Nephron (organoid): ENCODE measurements around the gene ATP5F1D.

Source experiments
- H3K27ac Mint-ChIP-seq, 3 experiments: 2 replicates each; pipeline ENCODE4 v1.8.0; 2020; ENCODE audit warnings: mixed read lengths in 3 of 3, mild to moderate bottlenecking in 2 of 3, moderate library complexity in 1 of 3
- H3K27me3 Mint-ChIP-seq: 2 replicates; pipeline ENCODE4 v1.8.0; 2021; ENCODE audit warnings: low read depth, mild to moderate bottlenecking, moderate library complexity, mixed read lengths
- H3K36me3 Mint-ChIP-seq: 2 replicates; pipeline ENCODE4 v1.8.0; 2020; ENCODE audit warnings: low read depth, mixed read lengths
- H3K4me1 Mint-ChIP-seq: 2 replicates; pipeline ENCODE4 v1.8.0; 2020; ENCODE audit warnings: mixed read lengths
- H3K4me3 Mint-ChIP-seq, 3 experiments: 2 replicates each; pipeline ENCODE4 v1.8.0; 2020; ENCODE audit warnings: mild to moderate bottlenecking in 3 of 3, mixed read lengths in 3 of 3, moderate library complexity in 2 of 3
- H3K9me3 Mint-ChIP-seq: 2 replicates; pipeline ENCODE4 v1.8.0; 2020; ENCODE audit warnings: mixed read lengths
- CTCF ChIP-seq, 3 experiments: fragments of 200-600 bp; sonication (generic); IDR thresholded peaks; one replicate each; pipeline ENCODE4 v1.5.0; 2021; ENCODE audit warnings: antibody characterized with exemption in 3 of 3; ENCODE audit not compliant: unreplicated experiment in 3 of 3

The ATP5F1D gene

GRCh38 chr19:1214862-1215731 is 26.5 kb upstream of the ATP5F1D start:
- TF ChIP-seq CTCF (IDR thresholded peaks at IDR 0.05; ENCODE audit: unreplicated experiment in 3 of 3): no peak
- Mint-ChIP-seq H3K4me1 (peaks cover 37% of the 10 kb centered on the region), H3K4me3 (no peak overlapping the region), H3K36me3 (peaks cover 8% of the 10 kb centered on the region), H3K27me3 (no peaks in the 10 kb centered on the region), H3K27ac (no peak overlapping the region), H3K9me3 (no peaks in the 10 kb centered on the region)

- H3K4me3 Mint-ChIP-seq: no peak overlapping the region
- no peaks in the 10 kb centered on the region for H3K9me3 Mint-ChIP-seq
- H3K4me1 Mint-ChIP-seq: peaks cover 33% of the 10 kb centered on the region
- H3K36me3 Mint-ChIP-seq: peaks cover 8% of the 10 kb centered on the region
- H3K27me3 Mint-ChIP-seq: no peaks in the 10 kb centered on the region
- peak overlapping the region in 2 of 3 experiments; percentile 21 to 29 for H3K27ac Mint-ChIP-seq
- no peak for TF ChIP-seq CTCF (IDR thresholded peaks at IDR 0.05; ENCODE audit: unreplicated experiment in 3 of 3)
Observed at GRCh38 chr19:1216756-1217155, 24.8 kb upstream of the ATP5F1D start.

GRCh38 chr19:1217366-1217765 is 24.2 kb upstream of the ATP5F1D start:
- Mint-ChIP-seq H3K36me3 (peaks cover 8% of the 10 kb centered on the region), H3K27me3 (no peaks in the 10 kb centered on the region), H3K4me3 (no peak overlapping the region), H3K9me3 (no peaks in the 10 kb centered on the region), H3K4me1 (peaks cover 33% of the 10 kb centered on the region), H3K27ac (peak overlapping the region in 2 of 3 experiments; percentile 21 to 55)
- TF ChIP-seq CTCF (IDR thresholded peaks at IDR 0.05; ENCODE audit: unreplicated experiment in 3 of 3): no peak

GRCh38 chr19:1218751-1219567 is 22.6 kb upstream of the ATP5F1D start:
- peaks cover 24% of the 10 kb centered on the region for H3K4me1 Mint-ChIP-seq
- no peak overlapping the region for H3K27ac Mint-ChIP-seq
- H3K9me3 Mint-ChIP-seq: no peaks in the 10 kb centered on the region
- no peak for TF ChIP-seq CTCF (IDR thresholded peaks at IDR 0.05; ENCODE audit: unreplicated experiment in 3 of 3)
- H3K4me3 Mint-ChIP-seq: no peak overlapping the region
- no peaks in the 10 kb centered on the region for H3K27me3 Mint-ChIP-seq
- peaks cover under 1% of the 10 kb centered on the region for H3K36me3 Mint-ChIP-seq

- no peaks in the 10 kb centered on the region for H3K36me3 Mint-ChIP-seq
- no peak overlapping the region for H3K4me3 Mint-ChIP-seq
- H3K27me3 Mint-ChIP-seq: no peaks in the 10 kb centered on the region
- H3K27ac Mint-ChIP-seq: no peak overlapping the region
- peaks cover 19% of the 10 kb centered on the region for H3K4me1 Mint-ChIP-seq
- no peaks in the 10 kb centered on the region for H3K9me3 Mint-ChIP-seq
- no peak for TF ChIP-seq CTCF (IDR thresholded peaks at IDR 0.05; ENCODE audit: unreplicated experiment in 3 of 3)
Observed at GRCh38 chr19:1219786-1220476, 21.6 kb upstream of the ATP5F1D start.
